Hepatocyte (in vitro differentiated cells): ENCODE data around the gene DNM3.

Source experiments
- EZH2 ChIP-seq: fragments of 200-600 bp; sonication (generic); IDR thresholded peaks from 2 replicates; pipeline ENCODE4 v1.6.1; 2016; ENCODE audit warnings: antibody characterized with exemption, mild to moderate bottlenecking, borderline replicate concordance
- TF ChIP-seq, protein P1 (sequence below): fragments of 200-600 bp; sonication (generic); IDR thresholded peaks from 2 replicates; pipeline ENCODE4 v1.5.1; 2016; ENCODE audit warnings: antibody characterized with exemption, mild to moderate bottlenecking; ENCODE audit not compliant: poor library complexity

DNA sequence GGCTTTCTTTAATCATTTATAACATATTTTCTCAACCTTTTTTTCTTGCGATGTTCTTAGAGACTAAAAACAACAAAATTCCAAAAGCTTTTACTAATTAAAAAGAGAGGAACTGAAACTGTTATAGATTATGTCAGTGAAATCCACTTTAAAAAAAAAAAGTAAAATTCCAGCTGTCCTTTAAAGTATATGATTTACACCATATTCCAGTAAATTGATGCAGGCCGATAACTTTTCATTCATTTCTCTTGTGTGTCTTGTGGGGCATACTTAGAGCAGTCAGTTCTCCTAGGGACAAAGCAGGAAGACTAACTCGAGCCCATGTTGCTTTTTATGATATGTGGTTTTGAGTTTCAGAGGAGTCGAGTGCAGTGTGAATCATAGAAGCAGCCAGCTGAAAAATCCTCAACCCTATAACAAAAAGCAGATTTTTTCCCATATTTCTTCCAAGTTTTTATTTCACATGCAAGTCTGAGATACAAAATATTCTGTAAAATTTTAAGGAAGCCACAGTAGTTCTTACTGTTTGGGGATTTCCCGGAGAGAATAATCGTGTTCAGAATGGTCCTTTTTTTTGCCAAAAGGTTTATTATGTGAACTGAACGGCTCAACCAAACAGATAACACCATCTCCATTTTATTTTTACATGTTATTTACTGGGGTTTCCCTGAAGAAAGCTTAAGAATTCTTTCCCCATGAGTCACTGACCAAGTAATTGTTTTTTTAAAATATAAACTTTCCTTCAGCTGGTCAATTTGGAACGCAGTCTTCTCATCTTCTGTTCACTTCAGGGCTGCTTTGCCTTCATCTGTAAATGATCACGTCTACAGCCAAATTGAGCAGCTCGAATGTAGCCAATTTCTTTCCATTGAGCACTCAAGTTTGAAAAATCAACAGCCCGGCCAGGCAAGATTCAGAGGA lies 502.2 kb downstream of the DNM3 start:
- TF ChIP-seq, protein P1, sequence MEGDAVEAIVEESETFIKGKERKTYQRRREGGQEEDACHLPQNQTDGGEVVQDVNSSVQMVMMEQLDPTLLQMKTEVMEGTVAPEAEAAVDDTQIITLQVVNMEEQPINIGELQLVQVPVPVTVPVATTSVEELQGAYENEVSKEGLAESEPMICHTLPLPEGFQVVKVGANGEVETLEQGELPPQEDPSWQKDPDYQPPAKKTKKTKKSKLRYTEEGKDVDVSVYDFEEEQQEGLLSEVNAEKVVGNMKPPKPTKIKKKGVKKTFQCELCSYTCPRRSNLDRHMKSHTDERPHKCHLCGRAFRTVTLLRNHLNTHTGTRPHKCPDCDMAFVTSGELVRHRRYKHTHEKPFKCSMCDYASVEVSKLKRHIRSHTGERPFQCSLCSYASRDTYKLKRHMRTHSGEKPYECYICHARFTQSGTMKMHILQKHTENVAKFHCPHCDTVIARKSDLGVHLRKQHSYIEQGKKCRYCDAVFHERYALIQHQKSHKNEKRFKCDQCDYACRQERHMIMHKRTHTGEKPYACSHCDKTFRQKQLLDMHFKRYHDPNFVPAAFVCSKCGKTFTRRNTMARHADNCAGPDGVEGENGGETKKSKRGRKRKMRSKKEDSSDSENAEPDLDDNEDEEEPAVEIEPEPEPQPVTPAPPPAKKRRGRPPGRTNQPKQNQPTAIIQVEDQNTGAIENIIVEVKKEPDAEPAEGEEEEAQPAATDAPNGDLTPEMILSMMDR, result no peak
- no peak for TF ChIP-seq EZH2
